IMR-90 (cell line): ENCODE measurements around the gene DCDC2. TPM values are rescaled to one million over a fixed set of nuclear protein-coding genes. Genes with fewer than 3 reads are reported as not detected.

Source experiments
- ATAC-seq: fragments of 200-7000 bp; cut with Tn5 transposase; 2 replicates; pipeline ENCODE4 v1.9.1; 2020; ENCODE audit warnings: low read depth, mild to moderate bottlenecking, moderate library complexity
- BruUV-seq: library from RNA; stranded (reverse); fragments of 400-500 nt; replicated peaks from 2 replicates; lab custom pipeline; 2021; lab: Mats Ljungman, UMichigan
- CTCF ChIA-PET: fragments of 300-600 bp; formaldehyde crosslinking; extraction: SDS; loops from one replicate; lab custom pipeline; 2021; ENCODE audit warnings: antibody characterized with exemption; lab: Yijun Ruan, JAX
- POLR2A ChIA-PET: fragments of 300-600 bp; sonication (Branson Sonifier 250); formaldehyde crosslinking; loops from one replicate; lab custom pipeline; 2022; ENCODE audit warnings: antibody characterized with exemption; ENCODE audit not compliant: unreplicated experiment; lab: Charles Lee
- DNase-seq: peaks from one replicate; pipeline ENCODE4 v3.0.0; 2013
- H2AFZ ChIP-seq: replicated peaks from 2 replicates; pipeline ENCODE3; 2013; ENCODE audit warnings: low read length, mild to moderate bottlenecking; ENCODE audit not compliant: poor library complexity
- H2AK5ac ChIP-seq: 2 replicates; pipeline ENCODE4 v1.6.1; 2013; ENCODE audit warnings: low read depth, low read length, inconsistent platforms
- H2AK9ac ChIP-seq: replicated peaks from 2 replicates; pipeline ENCODE3; 2013; ENCODE audit warnings: mild to moderate bottlenecking, low read depth, low read length, moderate library complexity; ENCODE audit not compliant: poor library complexity
- H2BK120ac ChIP-seq: 2 replicates; pipeline ENCODE4 v1.6.1; 2013; ENCODE audit warnings: low read depth, low read length, inconsistent platforms
- H2BK15ac ChIP-seq: 3 replicates; pipeline ENCODE4 v1.6.1; 2013; ENCODE audit warnings: low read depth, low read length, inconsistent platforms
- H2BK20ac ChIP-seq: 2 replicates; pipeline ENCODE4 v1.6.1; 2013; ENCODE audit warnings: low read depth, mild to moderate bottlenecking, inconsistent platforms, low read length, moderate library complexity
- H2BK5ac ChIP-seq: 2 replicates; pipeline ENCODE4 v1.6.1; 2013; ENCODE audit warnings: mild to moderate bottlenecking, low read depth, low read length, inconsistent platforms; ENCODE audit not compliant: poor library complexity, severe bottlenecking
- H3K14ac ChIP-seq: replicated peaks from 2 replicates; pipeline ENCODE4 v1.6.1; 2013; ENCODE audit warnings: low read depth, low read length, inconsistent platforms
- H3K18ac ChIP-seq: 2 replicates; pipeline ENCODE4 v1.6.1; 2013; ENCODE audit warnings: low read depth, low read length, control low read depth
- H3K23ac ChIP-seq: 2 replicates; pipeline ENCODE4 v1.6.1; 2013; ENCODE audit warnings: low read depth, low read length, inconsistent platforms
- H3K27ac ChIP-seq: 2 replicates; pipeline ENCODE4 v1.5.1; 2013; ENCODE audit warnings: mild to moderate bottlenecking, control low read depth, low read length; ENCODE audit not compliant: insufficient read depth
- H3K27me3 ChIP-seq: 2 replicates; pipeline ENCODE4 v1.6.1; 2013; ENCODE audit warnings: low read length; ENCODE audit not compliant: control insufficient read depth, insufficient read depth
- H3K36me3 ChIP-seq: 2 replicates; pipeline ENCODE4 v1.6.1; 2013; ENCODE audit warnings: low read length, mixed read lengths; ENCODE audit not compliant: control insufficient read depth, insufficient read depth
- H3K4ac ChIP-seq: 2 replicates; pipeline ENCODE4 v1.6.1; 2013; ENCODE audit warnings: low read depth, low read length, inconsistent platforms
- H3K4me1 ChIP-seq: 2 replicates; pipeline ENCODE4 v1.6.1; 2013; ENCODE audit warnings: low read length, mixed read lengths; ENCODE audit not compliant: control insufficient read depth, insufficient read depth
- H3K4me2 ChIP-seq: 2 replicates; pipeline ENCODE4 v1.6.1; 2013; ENCODE audit warnings: low read depth, mild to moderate bottlenecking, control low read depth, low read length, moderate library complexity
- H3K4me3 ChIP-seq: 2 replicates; pipeline ENCODE4 v1.5.1; 2013; ENCODE audit warnings: low read depth, mild to moderate bottlenecking, control low read depth, low read length, moderate library complexity; ENCODE audit not compliant: insufficient read depth
- H3K56ac ChIP-seq: 2 replicates; pipeline ENCODE4 v1.6.1; 2013; ENCODE audit warnings: low read length, inconsistent platforms; ENCODE audit not compliant: insufficient read depth; ENCODE audit errors: extremely low read depth
- H3K79me1 ChIP-seq, 2 experiments: 2 replicates each; pipeline ENCODE4 v1.6.1; 2013; ENCODE audit warnings: low read length in 2 of 2, inconsistent platforms in 1 of 2, low read depth in 1 of 2
- H3K9ac ChIP-seq: 2 replicates; pipeline ENCODE4 v1.6.1; 2013; ENCODE audit warnings: low read depth, low read length, control low read depth
- H3K9me1 ChIP-seq: 2 replicates; pipeline ENCODE4 v1.6.1; 2013; ENCODE audit warnings: low read length, inconsistent platforms; ENCODE audit not compliant: insufficient read depth
- H3K9me3 ChIP-seq: 2 replicates; pipeline ENCODE4 v1.6.1; 2013; ENCODE audit warnings: low read length; ENCODE audit not compliant: control insufficient read depth, insufficient read depth
- H4K20me1 ChIP-seq: 2 replicates; pipeline ENCODE4 v1.6.1; 2013; ENCODE audit warnings: low read length, inconsistent platforms; ENCODE audit not compliant: insufficient read depth
- H4K5ac ChIP-seq: 2 replicates; pipeline ENCODE4 v1.6.1; 2013; ENCODE audit warnings: mild to moderate bottlenecking, low read depth, low read length, control low read depth
- H4K8ac ChIP-seq, 2 experiments: 2 replicates each; pipeline ENCODE4 v1.6.1; 2013; ENCODE audit warnings: low read depth in 2 of 2, low read length in 2 of 2, control low read depth in 1 of 2, inconsistent platforms in 1 of 2
- H4K91ac ChIP-seq: 2 replicates; pipeline ENCODE4 v1.6.1; 2013; ENCODE audit warnings: low read depth, low read length, inconsistent platforms; ENCODE audit not compliant: insufficient read depth
- MAFK ChIP-seq: IDR thresholded peaks from 2 replicates; pipeline ENCODE4 v1.6.1; 2012; ENCODE audit warnings: low read depth, low read length, improper control_type of control experiment
- MAZ ChIP-seq: IDR thresholded peaks from 2 replicates; pipeline ENCODE4 v1.6.1; 2012; ENCODE audit warnings: low read depth, mild to moderate bottlenecking, low read length, improper control_type of control experiment, moderate library complexity, borderline replicate concordance
- MXI1 ChIP-seq: IDR thresholded peaks from 2 replicates; pipeline ENCODE4 v1.6.1; 2012; ENCODE audit warnings: low read depth, mild to moderate bottlenecking, low read length, moderate library complexity, borderline replicate concordance
- NFE2L2 ChIP-seq: fragments of 150-350 bp; IDR thresholded peaks from 2 replicates; pipeline ENCODE4 v1.6.1; 2016; ENCODE audit warnings: low read depth, mild to moderate bottlenecking, low read length
- RAD21 ChIP-seq: IDR thresholded peaks from 2 replicates; pipeline ENCODE4 v1.6.1; 2012; ENCODE audit warnings: low read length, improper control_type of control experiment
- SMC3 ChIP-seq: fragments of 150-350 bp; IDR thresholded peaks from 2 replicates; pipeline ENCODE4 v1.6.1; 2016; ENCODE audit warnings: low read depth, mild to moderate bottlenecking, antibody characterized with exemption, low read length, moderate library complexity
- USF2 ChIP-seq: fragments of 150-350 bp; IDR thresholded peaks from 2 replicates; pipeline ENCODE4 v1.6.1; 2017; ENCODE audit warnings: mild to moderate bottlenecking, antibody characterized with exemption, low read length, low read depth
- WGBS, 2 experiments: methylation state at CpG; one replicate each; pipeline versions ENCODE4 v1.1.5 to v1.1.7; 2013; ENCODE audit warnings: missing lambda C conversion rate in 2 of 2; ENCODE audit not compliant: insufficient read length in 1 of 2; ENCODE audit errors: extremely low coverage in 2 of 2; 5-methylcytosine and 5-hydroxymethylcytosine counted together
- dilution Hi-C: fragments of 300-500 bp; cut with HindIII; formaldehyde crosslinking; loops from one replicate; pipeline ENCODE4 v1.14.3; 2018; ENCODE audit warnings: low sequenced_read_pairs; ENCODE audit not compliant: unreplicated experiment
- in situ Hi-C: fragments of 300-500 bp; cut with MboI; formaldehyde crosslinking; loops from 3 replicates; pipeline ENCODE4 v1.14.3; 2019; ENCODE audit warnings: low sequenced_read_pairs, inconsistent platforms, mixed read lengths
- intact Hi-C: fragments of 100-400 bp; cut with micrococcal nuclease; formaldehyde crosslinking; loops from 2 replicates; pipeline ENCODE4 v1.10.0; 2022
- polyA plus RNA-seq, 3 experiments: library from polyadenylated mRNA; depleted of rRNA; stranded (reverse); fragments of >200 nt; gene quantifications; 2 replicates each; pipeline ENCODE4 v1.2.3, GENCODE V29; 2012; ENCODE audit warnings: low replicate concordance in 1 of 3
- total RNA-seq: library from RNA; depleted of rRNA; stranded (reverse); fragments of >200 nt; gene quantifications from 2 replicates; pipeline ENCODE4 v1.2.3, GENCODE V29; 2012

DCDC2 gene
- total and polyA plus RNA-seq, 2 of the 4 experiments (the other 2 are of a cell fraction) = not detected

- CTCF ChIA-PET = no interaction called here
- no CpG with 5 or more reads among the region's 3 CpGs for WGBS, 2 experiments
Observed at GRCh38 chr6:24339932-24340331, 17.9 kb downstream of the DCDC2 start.

More at GRCh38 chr6:24339932-24340331, 17.9 kb downstream of the DCDC2 start:
- Histone ChIP-seq H3K4me1 (no peaks in the 10 kb centered on the region), H3K27me3 (no peaks in the 10 kb centered on the region), H3K9me3 (no peaks in the 10 kb centered on the region), H3K4ac (no peak overlapping the region), H2BK20ac (no peak overlapping the region), H4K20me1 (no peaks in the 10 kb centered on the region), H4K91ac (no peak overlapping the region), H3K79me1 (no peaks in the 10 kb centered on the region), H3K36me3 (no peaks in the 10 kb centered on the region), H2AK5ac (no peak overlapping the region), H2BK120ac (no peak overlapping the region), H2BK5ac (no peak overlapping the region), H3K23ac (no peak overlapping the region), H4K8ac (no peak overlapping the region), H4K5ac (no peak overlapping the region), H3K9ac (no peak overlapping the region), H2AK9ac (no peak overlapping the region), H2BK15ac (no peak overlapping the region), H2AFZ (no peak overlapping the region), H3K18ac (no peak overlapping the region), H3K4me2 (no peak overlapping the region), H3K4me3 (no peak overlapping the region), H3K56ac (no peak overlapping the region), H3K27ac (no peak overlapping the region), H3K9me1 (no peaks in the 10 kb centered on the region), H3K14ac (no peak overlapping the region)
- no TSS peak for BruUV-seq
- POLR2A ChIA-PET = no interaction called here
- in situ Hi-C loops = no loop called here
- no peak for ATAC-seq
- dilution Hi-C loops = no loop called here
- no peak for DNase-seq
- intact Hi-C loops = no loop called here
- TF ChIP-seq SMC3 (no peak), MXI1 (no peak), USF2 (no peak), MAFK (no peak), RAD21 (no peak), NFE2L2 (no peak), MAZ (no peak)
